GF-D8 (cell line): ENCODE measurements around the gene SORCS2.

Experiments
- DNase-seq: peaks from one replicate; lab custom pipeline; 2025; lab: John Stamatoyannopoulos, UW

Gene SORCS2

DNA sequence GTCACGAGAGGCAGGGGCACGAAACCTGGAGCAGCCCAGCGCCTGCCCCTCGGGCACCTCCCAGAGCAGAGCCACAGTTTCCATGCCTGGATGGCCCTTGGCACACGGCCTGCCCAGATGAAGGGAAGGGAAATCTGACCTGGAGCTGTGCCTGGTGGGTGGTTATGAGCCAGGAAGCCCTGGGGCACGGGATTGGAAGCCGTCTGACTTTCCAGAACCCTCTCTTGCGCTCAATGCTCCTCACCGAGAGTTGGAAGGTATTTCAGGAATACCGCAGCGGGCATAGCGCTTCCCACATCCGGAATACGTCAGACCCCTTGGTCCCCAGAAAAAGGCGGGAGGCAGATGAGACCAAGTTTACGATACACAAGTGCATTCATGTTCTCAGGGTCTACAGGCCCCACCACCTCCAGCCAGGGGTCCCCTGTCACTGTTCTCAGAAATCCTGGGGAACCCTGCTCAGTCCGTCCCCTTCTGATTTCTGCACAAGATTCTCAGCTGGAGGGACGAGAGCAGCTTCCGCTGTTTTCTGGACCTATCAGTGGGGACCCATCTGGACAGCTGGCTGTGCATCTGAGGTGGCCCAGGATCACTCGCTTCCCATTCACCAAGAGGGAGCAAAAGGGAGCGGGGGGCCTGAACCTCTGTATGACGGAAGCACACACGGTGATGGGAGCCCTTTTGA lies 574.5 kb downstream of the SORCS2 start:
- no peak for DNase-seq

- no peak for DNase-seq
These were observed 575.2 kb downstream of the SORCS2 start for GRCh38 chr4:7767526-7767925.

- DNase-seq: no peak
These were observed 575.6 kb downstream of the SORCS2 start for GRCh38 chr4:7767966-7768365.

- no peak for DNase-seq
These were observed 576.4 kb downstream of the SORCS2 start for GRCh38 chr4:7768736-7769135.

GRCh38 chr4:7769396-7770223 lies 577.3 kb downstream of the SORCS2 start:
- DNase-seq: no peak

DNA sequence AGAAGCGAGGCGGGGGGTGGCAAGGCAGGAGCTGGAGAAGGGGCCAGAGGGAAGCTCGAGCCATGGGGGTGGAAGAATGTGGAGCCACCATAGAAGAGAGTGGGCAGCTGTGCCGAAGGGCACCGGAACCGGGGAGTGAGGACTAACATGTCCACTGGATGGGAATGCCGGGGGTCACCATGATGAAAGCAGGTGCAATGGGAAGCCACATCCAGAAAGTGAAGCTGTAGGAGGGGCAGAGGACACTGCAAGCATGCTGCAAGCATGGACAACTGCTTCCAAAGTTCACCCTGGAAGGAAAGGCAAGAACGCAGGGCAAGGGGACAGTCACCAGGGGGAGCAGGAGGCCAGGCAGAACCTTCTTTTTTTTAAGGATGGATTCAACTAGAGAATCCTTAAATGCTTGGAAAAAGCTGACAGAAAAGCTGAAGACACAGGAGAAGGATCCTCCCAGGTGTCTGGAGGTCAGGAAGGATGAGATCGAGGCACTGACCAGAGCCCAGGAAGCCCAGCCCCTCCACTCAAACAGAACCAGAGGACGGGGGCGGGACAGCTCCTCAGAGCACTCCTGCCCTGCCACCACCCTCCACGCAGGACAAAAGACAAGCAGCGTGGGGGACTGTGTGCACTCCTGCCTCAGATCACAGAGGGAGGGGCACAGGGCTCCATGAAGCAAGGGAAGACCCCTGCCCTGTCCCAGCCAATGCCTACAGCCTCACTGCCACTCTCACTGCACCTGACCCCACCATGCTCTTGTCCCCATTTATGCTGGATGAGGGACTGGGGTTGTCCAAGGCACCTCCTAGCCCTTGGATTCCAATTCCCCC lies 578.1 kb downstream of the SORCS2 start:
- DNase-seq: no peak

GRCh38 chr4:7771056-7771455 lies 578.7 kb downstream of the SORCS2 start:
- no peak for DNase-seq

DNA sequence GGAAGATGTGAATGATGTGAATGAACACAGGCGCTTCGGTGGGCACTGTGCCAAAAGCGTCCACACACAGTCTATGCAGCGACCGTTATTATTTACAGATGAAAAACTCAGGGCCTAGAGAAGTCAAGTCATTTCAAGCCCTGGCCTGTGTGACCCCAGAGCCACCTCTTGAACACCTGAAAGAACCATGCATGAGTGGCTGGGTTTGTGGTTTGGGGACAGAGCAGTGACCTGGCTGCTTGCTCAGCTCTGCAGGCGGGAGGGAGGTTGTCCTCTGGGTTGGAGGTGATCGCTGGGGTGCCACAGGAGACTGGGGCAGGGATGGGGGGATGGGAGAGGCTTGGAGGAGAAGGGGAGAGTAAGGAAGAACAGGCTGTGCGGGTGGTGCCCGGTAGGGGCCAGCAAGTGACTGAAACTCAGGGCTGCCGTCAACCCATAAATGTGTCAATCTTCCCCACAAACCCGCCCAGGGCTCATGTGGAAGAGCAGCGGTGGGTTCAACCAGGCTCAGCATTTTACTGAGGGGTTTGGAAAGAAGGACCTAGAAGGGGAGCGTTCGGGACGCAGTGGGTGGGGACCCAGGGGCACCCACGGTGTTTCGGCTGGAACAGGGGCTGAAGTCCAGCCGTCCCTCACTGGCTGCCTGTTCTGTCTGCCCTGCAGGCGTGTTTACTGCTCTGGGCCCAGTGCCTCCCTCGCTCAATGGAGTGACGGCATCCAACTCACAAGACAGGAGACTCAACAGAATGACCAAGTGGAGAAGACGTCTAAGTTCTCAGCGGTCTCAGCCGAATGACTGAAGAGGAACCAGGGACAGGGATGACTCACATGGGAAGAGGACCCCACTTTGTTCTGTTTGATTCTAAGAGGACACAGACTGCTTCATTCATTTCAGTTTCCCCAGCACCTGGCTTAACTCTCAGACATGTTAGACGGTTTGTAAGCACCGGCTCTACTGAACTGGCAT lies 579.5 kb downstream of the SORCS2 start:
- DNase-seq: no peak

DNA sequence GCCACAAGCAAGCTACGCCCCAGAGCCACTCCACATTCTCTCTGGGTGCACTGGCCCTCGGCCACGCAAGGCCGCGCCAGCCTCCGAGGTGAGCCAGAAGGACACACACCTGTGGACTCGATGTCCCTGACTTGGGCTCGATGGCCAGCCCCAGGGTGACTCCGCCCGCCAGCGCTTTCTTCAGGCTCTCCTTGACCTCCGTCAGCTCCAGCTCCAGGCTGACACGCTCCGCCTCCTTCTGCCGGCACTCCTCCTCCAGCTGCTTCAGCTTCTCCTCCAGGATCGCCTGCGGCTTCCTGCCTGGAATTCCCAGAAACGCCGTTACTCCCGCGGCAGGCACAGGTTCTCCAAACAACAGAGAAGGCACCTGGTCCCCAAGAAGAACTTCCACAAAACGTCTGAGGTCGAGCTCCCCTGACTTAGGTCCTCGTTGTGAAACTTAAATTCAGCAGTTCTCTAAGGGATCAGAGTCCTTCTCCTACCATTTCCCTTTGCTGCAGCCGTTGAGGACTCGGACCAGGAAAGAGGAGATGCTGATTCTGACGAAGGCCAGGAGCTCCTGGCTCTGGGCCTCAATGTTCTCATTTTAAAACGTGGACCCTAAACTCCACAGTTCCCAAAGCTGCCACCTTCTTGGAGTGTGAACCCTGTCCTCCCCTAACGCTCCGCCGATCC lies 580.5 kb downstream of the SORCS2 start:
- DNase-seq: no peak

GRCh38 chr4:7773401-7774180 lies 581.3 kb downstream of the SORCS2 start:
- no peak for DNase-seq

DNA sequence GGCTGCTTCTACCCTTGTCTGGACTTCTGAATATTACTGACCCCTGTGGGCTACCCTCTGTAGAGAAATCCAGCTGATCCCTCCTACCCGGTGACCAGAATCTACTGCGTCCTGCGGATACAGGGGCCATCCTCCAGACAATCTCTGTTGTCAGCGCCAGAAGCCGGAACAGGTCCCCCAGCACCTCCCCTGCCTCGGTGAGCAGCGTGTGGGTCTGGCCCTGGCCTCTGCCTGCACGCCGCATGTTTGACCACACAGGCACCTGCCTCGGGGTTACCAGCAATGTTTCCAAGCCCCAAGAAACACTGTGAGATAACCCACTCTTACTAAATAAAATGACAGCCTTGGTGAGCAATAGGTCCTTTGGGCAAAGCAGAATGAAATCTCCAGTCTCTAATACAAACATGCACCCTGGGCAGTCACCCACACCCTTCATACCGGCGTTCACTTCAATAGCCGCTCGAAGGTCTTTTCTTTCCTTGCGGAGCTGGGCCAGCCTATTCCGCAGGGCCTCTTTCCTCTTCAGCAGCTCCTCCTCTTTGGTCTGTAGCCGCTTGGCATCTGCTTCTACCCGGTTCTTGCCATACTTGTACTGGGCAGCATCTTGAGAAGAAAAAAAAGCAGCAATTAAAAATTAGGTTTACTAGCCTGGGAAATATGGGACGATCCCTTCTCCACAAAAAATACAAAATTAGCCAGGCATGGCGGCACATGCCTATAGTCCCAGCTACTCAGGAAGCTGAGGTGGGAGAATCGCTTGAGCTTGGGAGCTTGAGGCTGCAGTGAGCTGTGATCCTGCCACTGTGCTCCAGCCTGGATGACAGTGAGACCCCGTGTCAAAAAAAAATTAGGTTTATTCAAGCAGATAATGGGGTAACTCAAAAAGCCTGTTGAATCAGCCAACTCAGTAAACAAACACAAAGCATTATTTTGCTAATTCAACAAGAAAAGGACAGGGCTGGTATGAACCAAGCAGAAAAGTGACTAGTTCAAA lies 582.3 kb downstream of the SORCS2 start:
- DNase-seq: no peak

- no peak for DNase-seq
These were observed 583.1 kb downstream of the SORCS2 start for GRCh38 chr4:7775396-7775795.

- DNase-seq: no peak
These were observed 584.8 kb downstream of the SORCS2 start for GRCh38 chr4:7777017-7777710.

DNA sequence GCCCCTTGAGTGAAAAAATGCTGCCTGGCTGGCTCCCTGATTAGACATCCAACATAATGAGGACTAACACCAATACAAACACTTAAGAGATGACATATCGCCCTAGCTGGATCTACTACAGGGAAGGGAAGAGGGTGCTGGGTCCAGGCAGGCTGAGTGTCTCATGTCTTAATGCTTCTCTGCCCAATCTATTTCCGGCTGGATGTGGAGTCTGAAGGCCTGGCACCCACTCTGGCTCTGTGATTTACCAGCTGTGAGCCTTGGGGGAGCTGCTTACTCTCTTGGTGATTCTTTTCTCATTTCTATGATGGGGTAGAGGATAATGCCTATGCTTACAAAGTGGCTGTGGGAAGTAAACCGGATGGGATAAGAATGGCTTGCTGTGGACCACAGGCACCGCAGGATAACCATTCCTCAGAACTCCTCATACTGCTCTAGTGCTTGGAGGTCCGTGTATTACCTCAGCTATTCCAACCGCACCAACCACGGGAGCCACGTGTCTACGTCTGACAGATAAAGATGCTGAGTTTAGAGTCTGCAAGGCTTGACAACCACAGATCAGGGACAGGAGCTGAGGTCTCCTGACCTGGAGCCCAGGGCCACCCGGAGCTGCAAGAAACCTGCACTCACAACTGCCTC lies 585.7 kb downstream of the SORCS2 start:
- DNase-seq: no peak

GRCh38 chr4:7778510-7779431 lies 586.4 kb downstream of the SORCS2 start:
- no peak for DNase-seq

DNA sequence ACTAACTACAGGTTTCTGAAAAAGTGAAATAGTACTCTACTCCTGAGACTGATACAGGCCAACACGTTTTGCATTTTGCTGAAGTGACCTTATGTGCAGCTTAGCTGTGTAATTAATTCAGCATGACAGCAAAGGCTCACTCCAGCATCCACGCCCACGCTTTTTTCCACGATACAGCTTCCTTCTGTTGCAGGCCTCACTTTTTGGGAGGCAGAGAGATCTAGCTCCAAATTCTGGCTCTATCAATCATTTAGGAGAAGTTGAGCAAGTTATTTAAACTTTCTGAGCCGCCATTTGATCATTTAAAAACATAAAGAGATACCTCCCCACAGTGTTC lies 587.1 kb downstream of the SORCS2 start:
- no peak for DNase-seq
